NK-92 (cell line): ENCODE measurements around the gene MYO9B.
"Not testable (repeated sequence)": the region's sequence is repeated elsewhere in the genome, so short reads cannot be mapped to it uniquely, and the experiment has no call there.

Experiments
- DNase-seq: peaks from one replicate; lab custom pipeline; 2025; ENCODE audit not compliant: unreplicated experiment; lab: John Stamatoyannopoulos, UW

MYO9B gene

GRCh38 chr19:17090583-17090982 lies 15.0 kb downstream of the MYO9B start:
- no peak for DNase-seq

GRCh38 chr19:17091758-17092333 lies 16.3 kb downstream of the MYO9B start:
- no peak for DNase-seq

GRCh38 chr19:17092696-17093095 lies 17.1 kb downstream of the MYO9B start:
- DNase-seq = no peak

GRCh38 chr19:17094694-17095093 lies 19.1 kb downstream of the MYO9B start:
- DNase-seq = not testable (repeated sequence)

- DNase-seq = no peak
These were observed 19.8 kb downstream of the MYO9B start for GRCh38 chr19:17095141-17095919.

- no peak for DNase-seq
These were observed 22.1 kb downstream of the MYO9B start for GRCh38 chr19:17097593-17098126.

- DNase-seq = no peak
These were observed 22.7 kb downstream of the MYO9B start for GRCh38 chr19:17098326-17098725.

GRCh38 chr19:17101686-17102628 lies 26.4 kb downstream of the MYO9B start:
- no peak for DNase-seq

- no peak for DNase-seq
These were observed 27.6 kb downstream of the MYO9B start for GRCh38 chr19:17103177-17103576.

- no peak for DNase-seq
These were observed 29.1 kb downstream of the MYO9B start for GRCh38 chr19:17104679-17105078.

GRCh38 chr19:17105556-17105955 lies 30.0 kb downstream of the MYO9B start:
- DNase-seq = no peak

GRCh38 chr19:17106964-17107363 lies 31.4 kb downstream of the MYO9B start:
- not testable (repeated sequence) for DNase-seq

- no peak for DNase-seq
These were observed 32.2 kb downstream of the MYO9B start for GRCh38 chr19:17107546-17108452.

GRCh38 chr19:17108453-17108784 lies 32.8 kb downstream of the MYO9B start:
- no peak for DNase-seq

- DNase-seq = no peak
These were observed 33.7 kb downstream of the MYO9B start for GRCh38 chr19:17109300-17109699.

- no peak for DNase-seq
These were observed 34.5 kb downstream of the MYO9B start for GRCh38 chr19:17109962-17110598.

GRCh38 chr19:17110599-17110966 lies 35.0 kb downstream of the MYO9B start:
- DNase-seq = no peak

- no peak for DNase-seq
These were observed 36.2 kb downstream of the MYO9B start for GRCh38 chr19:17111766-17112165.

- no peak for DNase-seq
These were observed 36.7 kb downstream of the MYO9B start for GRCh38 chr19:17112271-17112670.

- no peak for DNase-seq
These were observed 37.1 kb downstream of the MYO9B start for GRCh38 chr19:17112700-17113099.
